NCI-H146 treated with DMSO at 0.1 percent for 48 hours (cell line): Measurements from ENCODE around the gene CDC37L1.

Experiments
- DNase-seq: peaks from one replicate; lab custom pipeline; 2025; ENCODE audit not compliant: unreplicated experiment; lab: John Stamatoyannopoulos, UW

The CDC37L1 gene

DNA sequence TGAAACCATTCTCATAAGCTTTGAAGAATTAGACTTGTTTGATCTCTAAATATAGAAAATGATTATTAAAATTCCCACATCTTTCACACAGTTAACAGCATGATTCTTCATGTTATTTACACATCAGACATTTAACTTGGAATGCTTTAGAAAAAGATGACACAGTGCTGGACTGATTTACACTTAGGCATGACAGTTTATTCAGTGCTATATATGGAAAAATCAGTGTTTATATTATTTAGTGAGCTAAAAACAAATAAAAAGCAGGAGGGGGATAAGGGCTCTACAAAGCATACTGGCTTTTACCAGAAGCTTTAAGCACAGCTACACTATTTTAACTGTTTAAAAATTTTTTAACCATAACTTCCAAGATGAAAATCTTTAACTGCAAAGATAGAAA is 30.0 kb downstream of the CDC37L1 start:
- no peak for DNase-seq

- DNase-seq = no peak
Observed at GRCh38 chr9:4713849-4714248, 34.5 kb downstream of the CDC37L1 start.

DNA sequence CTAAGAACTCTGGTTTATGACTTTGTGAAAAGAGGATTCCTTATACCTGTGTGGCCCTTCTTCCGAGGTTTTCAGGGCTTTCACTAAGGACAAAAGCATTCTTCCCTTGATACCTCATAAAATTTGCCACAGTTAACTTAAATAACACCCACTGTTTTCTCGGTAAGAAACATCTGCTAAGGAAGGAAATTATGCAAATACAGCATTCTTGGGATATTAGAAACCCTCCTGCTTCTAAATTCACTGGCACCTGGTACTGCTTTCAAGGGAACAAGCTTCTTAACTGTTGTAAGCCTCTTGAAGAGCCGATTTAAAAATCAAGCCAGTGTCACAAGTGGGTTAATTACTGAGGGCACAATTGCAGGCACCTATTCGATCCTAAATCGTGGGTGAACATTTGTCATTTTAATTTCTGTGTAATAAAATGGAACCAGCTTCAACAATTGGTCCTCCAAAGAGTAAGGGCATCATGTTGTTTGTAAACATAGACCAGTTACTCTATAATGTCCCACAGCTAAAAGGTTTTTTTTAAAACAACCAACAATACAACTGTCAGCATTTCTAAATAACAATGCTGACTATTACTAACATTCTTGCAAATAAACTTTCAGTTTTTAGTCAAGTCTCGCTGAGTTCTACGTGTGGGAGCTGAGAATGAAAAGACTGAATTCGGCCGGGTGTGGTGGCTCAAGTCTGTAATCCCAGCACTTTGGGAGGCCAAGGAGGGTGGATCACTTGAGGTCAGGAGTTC is 35.1 kb downstream of the CDC37L1 start:
- no peak for DNase-seq

DNA sequence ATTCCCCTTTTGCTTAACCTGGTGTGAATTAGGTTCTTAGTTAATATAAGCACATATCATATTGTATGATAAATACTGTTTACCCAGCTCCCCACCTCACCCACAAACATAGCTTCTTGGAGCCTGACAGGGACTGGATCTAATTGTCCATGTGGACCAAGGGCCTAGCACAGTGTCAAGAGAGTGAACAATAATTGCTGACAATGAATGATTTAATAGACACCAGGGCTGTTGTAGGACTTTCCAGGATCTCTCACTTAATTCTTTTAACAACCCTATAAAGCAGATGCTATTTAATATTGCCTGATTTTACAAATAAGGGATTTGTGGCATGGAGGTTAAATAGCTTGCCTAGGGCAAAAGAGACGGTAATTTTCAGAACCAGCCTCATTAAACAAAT is 36.8 kb downstream of the CDC37L1 start:
- DNase-seq = no peak

GRCh38 chr9:4717815-4718214 is 38.4 kb downstream of the CDC37L1 start:
- no peak for DNase-seq

- DNase-seq = no peak
Observed at GRCh38 chr9:4718911-4719310, 39.5 kb downstream of the CDC37L1 start.

DNA sequence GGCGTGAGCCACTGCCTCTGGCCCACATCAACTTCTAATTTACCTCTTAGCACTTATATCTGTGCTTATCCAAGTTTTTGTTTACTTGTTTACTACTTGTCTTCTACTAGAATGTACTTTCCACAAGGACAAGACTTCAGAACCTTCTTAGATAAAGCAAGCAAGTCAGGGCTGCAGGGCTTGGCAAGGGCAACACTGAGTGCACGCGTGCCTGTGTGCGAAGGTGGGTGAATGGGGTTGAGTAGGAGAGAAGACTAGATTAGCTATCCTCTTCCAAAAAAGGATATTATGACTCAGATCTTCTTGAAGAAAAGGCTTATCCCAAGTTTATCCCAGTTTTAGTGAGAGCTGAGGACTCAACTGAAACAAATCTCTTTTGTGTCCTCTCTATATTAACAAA is 42.4 kb downstream of the CDC37L1 start:
- DNase-seq = no peak

GRCh38 chr9:4725706-4726442 is 46.5 kb downstream of the CDC37L1 start:
- no peak for DNase-seq

DNA sequence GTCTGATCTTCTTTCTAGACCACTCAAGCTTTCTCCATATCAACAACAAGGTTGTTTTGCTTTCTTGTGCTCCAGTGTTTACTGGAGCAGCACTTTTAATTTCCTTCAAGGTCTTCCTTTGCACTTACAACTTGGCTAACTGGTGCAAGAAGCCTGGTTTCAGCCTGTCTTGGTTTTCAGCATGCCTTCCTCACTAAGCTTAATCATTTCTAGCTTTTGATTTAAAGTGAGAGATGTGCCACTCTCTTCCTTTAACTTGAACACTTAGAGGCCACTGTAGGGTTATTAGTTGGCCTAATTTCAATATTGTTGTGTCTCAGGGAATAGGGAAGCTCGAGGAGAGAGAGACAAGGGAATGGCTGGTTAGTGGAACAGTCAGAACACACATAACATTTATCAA is 48.2 kb downstream of the CDC37L1 start:
- DNase-seq = no peak

DNA sequence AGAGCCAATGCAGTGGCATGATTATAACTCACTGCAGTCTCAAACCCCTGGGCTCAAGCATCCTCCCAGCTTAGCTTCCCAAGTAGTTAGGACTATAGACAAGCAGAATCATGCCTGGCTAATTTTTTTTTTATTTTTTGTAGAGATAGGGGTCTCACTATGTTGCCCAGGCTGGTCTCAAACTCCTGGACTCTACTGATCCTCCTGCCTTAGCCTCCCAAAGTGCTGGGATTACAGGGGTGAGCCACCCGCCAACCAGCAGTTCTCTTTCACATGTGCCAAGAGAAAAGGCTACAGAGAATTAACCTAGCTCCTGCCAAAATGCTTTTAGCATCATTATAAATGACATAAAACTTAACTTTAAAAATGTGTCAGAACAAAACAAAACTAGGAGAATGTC is 53.5 kb downstream of the CDC37L1 start:
- DNase-seq = no peak

DNA sequence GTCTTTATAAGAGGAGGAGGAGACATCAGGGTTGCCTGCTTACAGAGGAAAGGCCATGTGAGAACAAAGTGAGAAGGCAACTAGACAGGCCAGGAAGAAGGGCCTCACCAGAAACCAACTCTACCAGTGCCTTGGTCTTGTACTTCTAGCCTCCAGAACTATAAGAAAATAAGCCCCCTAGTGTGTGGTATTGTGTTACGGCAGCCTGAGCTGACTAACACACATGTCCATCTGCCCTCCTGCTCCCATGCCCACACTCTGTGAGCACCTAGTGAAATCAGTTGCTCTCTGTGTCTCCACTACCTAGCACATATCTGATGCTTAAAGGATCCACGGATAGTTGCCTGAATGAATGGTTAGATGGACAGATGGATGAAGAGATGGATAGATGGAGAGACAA is 54.8 kb downstream of the CDC37L1 start:
- no peak for DNase-seq

- DNase-seq = no peak
Observed at GRCh38 chr9:4738866-4739586, 59.7 kb downstream of the CDC37L1 start.

DNA sequence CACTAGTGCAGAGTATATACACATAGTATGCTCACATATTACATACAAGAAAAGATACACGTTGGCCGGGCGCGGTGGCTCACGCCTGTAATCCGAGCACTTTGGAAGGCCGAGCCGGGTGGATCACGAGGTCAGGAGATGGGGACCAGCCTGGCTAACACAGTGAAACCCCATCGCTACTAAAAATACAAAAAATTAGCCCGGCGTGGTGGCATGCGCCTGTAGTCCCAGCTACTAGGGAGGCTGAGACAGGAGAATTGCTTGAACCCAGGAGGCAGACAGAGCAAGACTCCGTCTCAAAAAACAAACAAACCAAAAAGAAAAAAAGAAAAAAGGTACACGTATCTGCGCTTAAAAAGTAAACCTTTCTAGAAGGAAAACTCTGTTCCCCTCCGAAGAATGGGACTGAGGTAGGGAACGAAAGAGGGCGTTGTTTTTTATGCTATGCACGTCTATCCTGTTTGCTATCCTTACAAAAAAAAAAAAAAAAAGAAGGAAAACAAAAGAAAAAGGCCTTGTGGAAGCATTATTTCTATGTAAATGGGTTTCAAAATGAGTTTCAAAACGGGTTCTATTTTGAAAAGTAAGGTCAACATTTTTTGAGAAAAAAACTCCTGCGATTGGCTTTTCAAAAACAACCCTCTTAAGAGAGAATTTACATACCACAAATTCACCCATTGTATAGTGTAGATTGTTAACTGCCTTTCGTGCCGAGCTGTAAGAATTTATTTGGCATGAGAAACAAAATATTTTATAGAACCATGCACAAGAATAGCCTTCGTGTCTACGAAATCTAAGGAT is 60.4 kb downstream of the CDC37L1 start:
- no peak for DNase-seq

DNA sequence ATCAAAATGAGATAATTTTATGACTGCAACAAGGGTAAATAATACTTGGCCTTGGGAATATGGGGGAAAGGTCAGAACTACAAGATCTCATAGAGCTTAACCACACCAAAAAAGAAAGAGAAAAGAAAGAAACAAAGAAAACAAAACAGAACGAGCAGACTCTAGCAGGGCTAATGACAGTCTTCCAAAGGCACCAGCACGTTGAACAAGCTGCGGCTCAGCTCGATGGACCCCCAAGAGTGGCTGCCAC is 60.9 kb downstream of the CDC37L1 start:
- DNase-seq = peak; percentile 36

DNA sequence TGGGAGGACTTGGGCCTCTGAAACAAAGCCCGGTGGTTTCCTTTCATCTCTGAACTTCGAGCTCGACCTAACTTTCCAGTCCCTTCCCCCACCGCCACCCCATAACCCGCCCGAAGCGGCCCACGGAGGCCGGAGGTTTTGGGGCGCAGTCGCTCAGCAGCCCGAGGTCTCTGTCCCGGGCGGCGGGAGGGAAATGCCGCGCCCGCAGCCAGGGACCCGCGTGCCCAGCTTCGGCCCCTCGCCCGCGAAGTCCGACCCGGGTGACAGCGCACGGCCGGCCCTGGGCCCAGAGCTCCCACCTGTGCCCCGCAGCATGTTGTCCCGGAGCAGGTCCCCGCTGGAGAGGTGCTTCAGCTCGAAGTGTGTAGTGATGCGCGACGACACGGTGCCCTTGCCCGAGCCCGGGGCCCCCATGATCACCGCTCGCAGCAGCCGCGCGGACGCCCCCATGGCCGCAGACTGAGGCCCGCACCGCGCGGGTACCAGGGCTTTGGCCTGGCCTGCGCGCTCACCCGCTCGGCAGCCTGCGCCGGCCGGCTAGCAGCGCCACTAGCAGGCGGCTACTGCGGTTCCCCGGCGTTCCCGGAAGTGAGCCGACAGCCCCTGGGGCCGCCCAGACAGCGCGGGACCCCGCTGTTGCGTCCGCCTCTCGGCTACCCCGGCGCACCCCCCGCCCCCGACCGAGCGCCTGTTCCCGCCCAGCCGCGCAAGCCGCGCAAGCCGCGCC is 61.4 kb downstream of the CDC37L1 start, which contains the start of gene AK3:
Gene AK3, minus strand, starts transcription at position 565 of the 727 bp plus-strand sequence. Its CDS starts 115 bp downstream, at position 450.
- peak; percentile 77 for DNase-seq

- DNase-seq = peak; percentile 50
Observed at GRCh38 chr9:4741365-4742089, 62.2 kb downstream of the CDC37L1 start.

- no peak for DNase-seq
Observed at GRCh38 chr9:4742246-4742645, 62.9 kb downstream of the CDC37L1 start.

GRCh38 chr9:4743131-4743875 is 63.9 kb downstream of the CDC37L1 start:
- DNase-seq = no peak
